Measurements from ENCODE around the gene GPX6. TPM values are rescaled to one million over a fixed set of nuclear protein-coding genes. Genes with fewer than 3 reads are reported as not detected.

The GPX6 gene
- total and polyA plus RNA-seq, 2 of the 13 experiments (the other 11 are each of a cell fraction or from before 2014, with no cell fraction given): not detected

DNA sequence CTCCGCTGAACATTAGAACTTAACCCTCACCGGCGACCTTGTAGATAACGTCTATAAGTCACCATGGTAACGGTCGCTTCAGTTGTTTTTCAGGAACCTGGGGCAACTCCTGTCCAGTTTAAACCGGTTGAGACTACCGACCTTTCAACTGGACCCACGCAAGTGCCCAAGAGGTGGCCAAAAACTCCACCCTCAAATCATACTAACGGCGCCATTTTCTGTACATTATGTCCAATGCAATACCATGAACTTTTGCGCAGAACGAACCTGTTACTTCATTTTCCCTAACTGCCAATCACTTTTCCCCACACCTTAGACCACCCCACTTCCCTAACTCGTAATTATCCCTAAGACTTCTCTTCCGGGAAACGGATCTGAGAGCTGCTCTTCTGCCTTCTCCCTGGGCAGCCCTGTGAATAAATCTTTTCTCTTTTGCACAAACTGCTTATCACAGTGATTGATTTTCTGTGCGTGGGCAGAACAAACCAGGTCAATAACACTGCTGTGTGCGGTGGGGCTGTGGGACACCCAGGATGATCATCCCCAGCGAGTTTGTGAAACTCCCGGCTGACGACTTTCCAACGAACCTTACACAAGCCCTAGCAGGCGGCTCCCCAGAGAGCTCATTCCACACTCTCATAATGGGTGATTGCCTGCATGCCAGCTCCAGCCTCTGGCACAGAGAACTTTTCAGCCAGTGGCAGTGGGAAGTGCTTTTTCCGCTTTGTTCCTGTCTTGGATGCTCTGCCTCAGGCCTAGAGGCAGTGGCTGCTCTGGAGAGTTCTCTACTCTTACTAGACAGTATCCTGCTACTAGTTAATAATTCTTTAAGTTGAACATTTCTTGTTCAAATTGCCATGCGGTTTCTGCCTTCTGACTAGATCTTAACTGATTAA is 38.6 kb upstream of the GPX6 start (continued):
- TF ChIP-seq, protein P1, sequence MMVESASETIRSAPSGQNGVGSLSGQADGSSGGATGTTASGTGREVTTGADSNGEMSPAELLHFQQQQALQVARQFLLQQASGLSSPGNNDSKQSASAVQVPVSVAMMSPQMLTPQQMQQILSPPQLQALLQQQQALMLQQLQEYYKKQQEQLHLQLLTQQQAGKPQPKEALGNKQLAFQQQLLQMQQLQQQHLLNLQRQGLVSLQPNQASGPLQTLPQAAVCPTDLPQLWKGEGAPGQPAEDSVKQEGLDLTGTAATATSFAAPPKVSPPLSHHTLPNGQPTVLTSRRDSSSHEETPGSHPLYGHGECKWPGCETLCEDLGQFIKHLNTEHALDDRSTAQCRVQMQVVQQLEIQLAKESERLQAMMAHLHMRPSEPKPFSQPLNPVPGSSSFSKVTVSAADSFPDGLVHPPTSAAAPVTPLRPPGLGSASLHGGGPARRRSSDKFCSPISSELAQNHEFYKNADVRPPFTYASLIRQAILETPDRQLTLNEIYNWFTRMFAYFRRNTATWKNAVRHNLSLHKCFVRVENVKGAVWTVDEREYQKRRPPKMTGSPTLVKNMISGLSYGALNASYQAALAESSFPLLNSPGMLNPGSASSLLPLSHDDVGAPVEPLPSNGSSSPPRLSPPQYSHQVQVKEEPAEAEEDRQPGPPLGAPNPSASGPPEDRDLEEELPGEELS (CRISPR knock-in tag; IDR thresholded peaks at IDR 0.05): peak; percentile 53
- TF ChIP-seq ZNF232 (CRISPR knock-in tag; IDR thresholded peaks at IDR 0.05; ENCODE audit: borderline replicate concordance) (0 out of 2 replicates have a peak, but pooled peaks have one; percentile 62), EHMT2 (IDR thresholded peaks at IDR 0.05; ENCODE audit: borderline replicate concordance, low read depth, low read length) (peak; percentile 70), KLF12 (CRISPR knock-in tag; IDR thresholded peaks at IDR 0.05; ENCODE audit: borderline replicate concordance) (0 out of 2 replicates have a peak, but pooled peaks have one; percentile 47), SMARCC2 (IDR thresholded peaks at IDR 0.05) (no peak), HOXA3 (CRISPR knock-in tag; IDR thresholded peaks at IDR 0.05) (peak; percentile 70; the same call in 1 of the 2 replicates), KMT2A (CRISPR knock-in tag; IDR thresholded peaks at IDR 0.05) (peak; percentile 24; the same call in 1 of the 2 replicates), KAT8 (CRISPR knock-in tag; IDR thresholded peaks at IDR 0.05) (no peak), ZNF326 (CRISPR knock-in tag; IDR thresholded peaks at IDR 0.05; ENCODE audit: borderline replicate concordance) (no peak), BRD4 (CRISPR knock-in tag; IDR thresholded peaks at IDR 0.05) (0 out of 2 replicates have a peak, but pooled peaks have one; percentile 48), GABPA (IDR thresholded peaks at IDR 0.05; ENCODE audit: low read depth, low read length) (no peak), GABPA (CRISPR knock-in tag; IDR thresholded peaks at IDR 0.05; ENCODE audit: low read depth) (0 out of 2 replicates have a peak, but pooled peaks have one; percentile 34), ISL2 (CRISPR knock-in tag; IDR thresholded peaks at IDR 0.05) (peak; percentile 34; the same call in 1 of the 2 replicates), RFX3 (CRISPR knock-in tag; IDR thresholded peaks at IDR 0.05) (peak; percentile 68), NFIB (CRISPR knock-in tag; IDR thresholded peaks at IDR 0.05; ENCODE audit: borderline replicate concordance) (no peak), NFATC3 (CRISPR knock-in tag; IDR thresholded peaks at IDR 0.05) (no peak), HNF4A (CRISPR knock-in tag; IDR thresholded peaks at IDR 0.05) (peak; percentile 76)
- TF ChIP-seq, protein P2, sequence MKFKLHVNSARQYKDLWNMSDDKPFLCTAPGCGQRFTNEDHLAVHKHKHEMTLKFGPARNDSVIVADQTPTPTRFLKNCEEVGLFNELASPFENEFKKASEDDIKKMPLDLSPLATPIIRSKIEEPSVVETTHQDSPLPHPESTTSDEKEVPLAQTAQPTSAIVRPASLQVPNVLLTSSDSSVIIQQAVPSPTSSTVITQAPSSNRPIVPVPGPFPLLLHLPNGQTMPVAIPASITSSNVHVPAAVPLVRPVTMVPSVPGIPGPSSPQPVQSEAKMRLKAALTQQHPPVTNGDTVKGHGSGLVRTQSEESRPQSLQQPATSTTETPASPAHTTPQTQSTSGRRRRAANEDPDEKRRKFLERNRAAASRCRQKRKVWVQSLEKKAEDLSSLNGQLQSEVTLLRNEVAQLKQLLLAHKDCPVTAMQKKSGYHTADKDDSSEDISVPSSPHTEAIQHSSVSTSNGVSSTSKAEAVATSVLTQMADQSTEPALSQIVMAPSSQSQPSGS (CRISPR knock-in tag; IDR thresholded peaks at IDR 0.05): 0 out of 2 replicates have a peak, but pooled peaks have one; percentile 24
- TF ChIP-seq, protein P3, sequence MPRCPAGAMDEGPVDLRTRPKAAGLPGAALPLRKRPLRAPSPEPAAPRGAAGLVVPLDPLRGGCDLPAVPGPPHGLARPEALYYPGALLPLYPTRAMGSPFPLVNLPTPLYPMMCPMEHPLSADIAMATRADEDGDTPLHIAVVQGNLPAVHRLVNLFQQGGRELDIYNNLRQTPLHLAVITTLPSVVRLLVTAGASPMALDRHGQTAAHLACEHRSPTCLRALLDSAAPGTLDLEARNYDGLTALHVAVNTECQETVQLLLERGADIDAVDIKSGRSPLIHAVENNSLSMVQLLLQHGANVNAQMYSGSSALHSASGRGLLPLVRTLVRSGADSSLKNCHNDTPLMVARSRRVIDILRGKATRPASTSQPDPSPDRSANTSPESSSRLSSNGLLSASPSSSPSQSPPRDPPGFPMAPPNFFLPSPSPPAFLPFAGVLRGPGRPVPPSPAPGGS (CRISPR knock-in tag; IDR thresholded peaks at IDR 0.05): 0 out of 2 replicates have a peak, but pooled peaks have one; percentile 41
- TF ChIP-seq, protein P4, sequence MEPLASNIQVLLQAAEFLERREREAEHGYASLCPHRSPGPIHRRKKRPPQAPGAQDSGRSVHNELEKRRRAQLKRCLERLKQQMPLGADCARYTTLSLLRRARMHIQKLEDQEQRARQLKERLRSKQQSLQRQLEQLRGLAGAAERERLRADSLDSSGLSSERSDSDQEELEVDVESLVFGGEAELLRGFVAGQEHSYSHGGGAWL (CRISPR knock-in tag; IDR thresholded peaks at IDR 0.05): 0 out of 2 replicates have a peak, but pooled peaks have one; percentile 26
- TF ChIP-seq, protein P5, sequence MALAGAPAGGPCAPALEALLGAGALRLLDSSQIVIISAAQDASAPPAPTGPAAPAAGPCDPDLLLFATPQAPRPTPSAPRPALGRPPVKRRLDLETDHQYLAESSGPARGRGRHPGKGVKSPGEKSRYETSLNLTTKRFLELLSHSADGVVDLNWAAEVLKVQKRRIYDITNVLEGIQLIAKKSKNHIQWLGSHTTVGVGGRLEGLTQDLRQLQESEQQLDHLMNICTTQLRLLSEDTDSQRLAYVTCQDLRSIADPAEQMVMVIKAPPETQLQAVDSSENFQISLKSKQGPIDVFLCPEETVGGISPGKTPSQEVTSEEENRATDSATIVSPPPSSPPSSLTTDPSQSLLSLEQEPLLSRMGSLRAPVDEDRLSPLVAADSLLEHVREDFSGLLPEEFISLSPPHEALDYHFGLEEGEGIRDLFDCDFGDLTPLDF (CRISPR knock-in tag; IDR thresholded peaks at IDR 0.05): 0 out of 2 replicates have a peak, but pooled peaks have one; percentile 25
